ENCODE results near the gene FAM131A. TPM values are rescaled to one million over a fixed set of nuclear protein-coding genes. Genes with fewer than 3 reads are reported as not detected.

FAM131A gene
- total and polyA plus RNA-seq, 2 donors (not counting 3 experiments of a cell fraction or from before 2014, with no cell fraction given) = 19.9 to 29.9 TPM

DNA sequence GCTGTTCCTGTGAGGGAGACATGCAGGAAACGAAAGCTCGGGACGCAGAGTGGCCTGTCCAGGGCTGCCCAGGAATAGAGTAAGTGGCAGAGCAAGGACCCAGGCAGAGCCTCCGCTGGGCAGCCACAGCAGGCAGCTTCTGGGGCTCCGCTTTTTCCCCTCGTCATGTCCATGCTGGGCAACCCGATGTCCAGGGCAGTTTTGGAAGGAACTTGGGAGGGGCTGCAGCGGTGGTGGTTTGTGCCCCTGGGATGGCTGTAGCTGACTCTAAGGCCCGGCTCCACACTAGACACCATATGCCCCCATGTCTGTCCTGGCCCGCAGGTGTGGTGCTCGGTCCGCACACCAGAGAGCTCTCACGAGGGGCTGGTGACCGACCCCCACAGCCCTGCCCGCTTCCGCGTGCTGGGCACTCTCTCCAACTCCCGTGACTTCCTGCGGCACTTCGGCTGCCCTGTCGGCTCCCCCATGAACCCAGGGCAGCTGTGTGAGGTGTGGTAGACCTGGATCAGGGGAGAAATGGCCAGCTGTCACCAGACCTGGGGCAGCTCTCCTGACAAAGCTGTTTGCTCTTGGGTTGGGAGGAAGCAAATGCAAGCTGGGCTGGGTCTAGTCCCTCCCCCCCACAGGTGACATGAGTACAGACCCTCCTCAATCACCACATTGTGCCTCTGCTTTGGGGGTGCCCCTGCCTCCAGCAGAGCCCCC lies 45.5 kb upstream of the FAM131A start:
- FAIRE-seq (no peak), DNase-seq (ENCODE audit: low read depth, low spot score) (no peak)
- no peaks in the 10 kb centered on the region for H3K4me1 ChIP-seq (ENCODE audit: control insufficient read depth, extremely low read depth, insufficient read depth, low read length)
- POLR2A ChIA-PET = no interaction called here
- no peaks in the 10 kb centered on the region for H3K9me1 ChIP-seq (replicated peaks; ENCODE audit: control insufficient read depth, extremely low read depth, insufficient read depth, low read length)
- intact Hi-C loops (cut with micrococcal nuclease) = no loop called here
- no peaks in the 10 kb centered on the region for H3K79me2 ChIP-seq (ENCODE audit: control insufficient read depth, insufficient read depth, low read length)
- no peaks in the 10 kb centered on the region for H3K9me3 ChIP-seq (replicated peaks; ENCODE audit: control insufficient read depth, insufficient read depth, low read length)
- TF ChIP-seq CTCF (IDR thresholded peaks at IDR 0.05; ENCODE audit: extremely low read depth in 1 of 2, insufficient read depth in 1 of 2, low read depth in 1 of 2, low read length in 2 of 2) (no peak), POLR2A (IDR thresholded peaks at IDR 0.05; ENCODE audit: low read depth, low read length) (no peak), GATA2 (IDR thresholded peaks at IDR 0.05; ENCODE audit: insufficient read depth, insufficient read length, low read depth, low read length) (no peak), JUN (IDR thresholded peaks at IDR 0.05; ENCODE audit: borderline replicate concordance, insufficient read depth, insufficient read length, low read depth) (no peak), EZH2 (IDR thresholded peaks at IDR 0.05; ENCODE audit: borderline replicate concordance, low read depth, low read length, severe bottlenecking) (no peak), FOS (IDR thresholded peaks at IDR 0.05; ENCODE audit: borderline replicate concordance, insufficient read depth, low read length) (no peak), MYC (IDR thresholded peaks at IDR 0.05; ENCODE audit: low read depth, low read length) (no peak), POLR2AphosphoS5 (IDR thresholded peaks at IDR 0.05; ENCODE audit: insufficient read depth, low read depth, low read length) (no peak), MAX (IDR thresholded peaks at IDR 0.05; ENCODE audit: insufficient read depth, insufficient read length) (no peak)
- H2AFZ ChIP-seq (ENCODE audit: low read depth, low read length) = no peak overlapping the region
- no peak overlapping the region for H3K4me2 ChIP-seq (ENCODE audit: insufficient read depth, low read length)
- peaks cover 3% of the 10 kb centered on the region in 2 experiments for H3K27me3 ChIP-seq (ENCODE audit: control insufficient read depth in 2 of 2, insufficient read depth in 2 of 2, low read length in 2 of 2)
- no peak overlapping the region for H3K4me3 ChIP-seq (replicated peaks in 1 of 3; ENCODE audit: insufficient read depth in 1 of 3, low read depth in 1 of 3, low read length in 3 of 3)
- no peak overlapping the region for H3K27ac ChIP-seq (ENCODE audit: insufficient read depth, low read depth, low read length)
- no peaks in the 10 kb centered on the region for H4K20me1 ChIP-seq (replicated peaks; ENCODE audit: control insufficient read depth, extremely low read depth, insufficient read depth, low read length)
- CTCF ChIA-PET = interaction anchor here (0.6 to 1.1 kb wide), 3 partner anchors 64 to 396 kb away, joined by 3 to 4 read pairs (median 3); no protein-coding TSS in a partner anchor
- H3K9ac ChIP-seq (replicated peaks; ENCODE audit: extremely low read depth, insufficient read depth, low read length) = no peak overlapping the region
- dilution Hi-C loops (cut with MboI; ENCODE audit: extremely low pct_ligation_motif_present, low sequenced_read_pairs) = no loop called here
- H3K36me3 ChIP-seq (ENCODE audit: control insufficient read depth in 2 of 2, extremely low read depth in 1 of 2, insufficient read depth in 2 of 2, low read length in 2 of 2) = no peaks in the 10 kb centered on the region
- BruUV-seq (replicated peaks) = no TSS peak

Data from endothelial cell of umbilical vein (primary cell).